Measurements from ENCODE around the gene TUBA4A. TPM values are rescaled to one million over a fixed set of nuclear protein-coding genes. Genes with fewer than 3 reads are reported as not detected.

Gene TUBA4A
- total and polyA plus RNA-seq, 9 of the 15 experiments (the other 6 are each of a cell fraction or from before 2014, with no cell fraction given) = 25.1 to 174 (median 42.4) TPM

DNA sequence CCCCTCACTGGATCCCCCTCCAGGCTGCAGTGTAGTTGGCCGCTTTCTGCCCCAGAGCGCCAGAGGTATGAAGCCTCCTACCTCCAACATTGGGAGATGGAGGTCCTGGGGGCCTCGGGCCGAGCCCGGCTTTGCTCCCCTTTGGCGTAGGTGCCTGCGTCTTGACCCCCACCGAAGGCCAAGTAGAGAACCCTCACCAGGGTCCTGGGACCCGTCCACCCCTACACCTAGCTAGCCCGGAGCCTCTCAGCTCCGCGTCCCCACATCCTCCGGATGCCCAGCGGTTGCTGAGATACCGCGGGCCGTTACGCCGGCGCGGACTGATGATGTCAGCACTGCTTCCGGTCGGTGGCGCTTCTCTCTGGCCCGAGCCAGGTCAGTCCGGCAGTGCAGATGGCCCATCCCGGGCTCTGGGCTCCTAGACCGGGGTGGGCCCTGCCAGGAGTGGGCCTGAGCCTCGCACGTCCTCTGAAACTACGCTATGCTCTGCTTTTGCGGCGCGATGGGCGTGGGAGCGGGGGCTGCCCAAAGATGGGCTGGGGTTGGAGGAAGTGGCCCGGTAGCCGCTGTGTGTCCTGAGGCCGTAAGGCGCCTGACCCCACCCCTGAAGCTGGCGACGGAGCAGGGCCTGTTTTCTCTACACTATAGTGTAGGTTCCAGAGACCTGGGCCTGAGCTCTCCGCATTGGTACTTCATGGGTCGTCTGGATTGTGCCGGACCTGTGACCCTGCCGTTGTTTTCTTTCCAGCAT, 8.4 kb downstream of the TUBA4A start, which contains the start of the genes GLB1L and STK16 (continued):
- TF ChIP-seq, protein P1, sequence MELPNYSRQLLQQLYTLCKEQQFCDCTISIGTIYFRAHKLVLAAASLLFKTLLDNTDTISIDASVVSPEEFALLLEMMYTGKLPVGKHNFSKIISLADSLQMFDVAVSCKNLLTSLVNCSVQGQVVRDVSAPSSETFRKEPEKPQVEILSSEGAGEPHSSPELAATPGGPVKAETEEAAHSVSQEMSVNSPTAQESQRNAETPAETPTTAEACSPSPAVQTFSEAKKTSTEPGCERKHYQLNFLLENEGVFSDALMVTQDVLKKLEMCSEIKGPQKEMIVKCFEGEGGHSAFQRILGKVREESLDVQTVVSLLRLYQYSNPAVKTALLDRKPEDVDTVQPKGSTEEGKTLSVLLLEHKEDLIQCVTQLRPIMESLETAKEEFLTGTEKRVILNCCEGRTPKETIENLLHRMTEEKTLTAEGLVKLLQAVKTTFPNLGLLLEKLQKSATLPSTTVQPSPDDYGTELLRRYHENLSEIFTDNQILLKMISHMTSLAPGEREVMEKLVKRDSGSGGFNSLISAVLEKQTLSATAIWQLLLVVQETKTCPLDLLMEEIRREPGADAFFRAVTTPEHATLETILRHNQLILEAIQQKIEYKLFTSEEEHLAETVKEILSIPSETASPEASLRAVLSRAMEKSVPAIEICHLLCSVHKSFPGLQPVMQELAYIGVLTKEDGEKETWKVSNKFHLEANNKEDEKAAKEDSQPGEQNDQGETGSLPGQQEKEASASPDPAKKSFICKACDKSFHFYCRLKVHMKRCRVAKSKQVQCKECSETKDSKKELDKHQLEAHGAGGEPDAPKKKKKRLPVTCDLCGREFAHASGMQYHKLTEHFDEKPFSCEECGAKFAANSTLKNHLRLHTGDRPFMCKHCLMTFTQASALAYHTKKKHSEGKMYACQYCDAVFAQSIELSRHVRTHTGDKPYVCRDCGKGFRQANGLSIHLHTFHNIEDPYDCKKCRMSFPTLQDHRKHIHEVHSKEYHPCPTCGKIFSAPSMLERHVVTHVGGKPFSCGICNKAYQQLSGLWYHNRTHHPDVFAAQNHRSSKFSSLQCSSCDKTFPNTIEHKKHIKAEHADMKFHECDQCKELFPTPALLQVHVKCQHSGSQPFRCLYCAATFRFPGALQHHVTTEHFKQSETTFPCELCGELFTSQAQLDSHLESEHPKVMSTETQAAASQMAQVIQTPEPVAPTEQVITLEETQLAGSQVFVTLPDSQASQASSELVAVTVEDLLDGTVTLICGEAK (IDR thresholded peaks at IDR 0.05) = peak; percentile 90
- TF ChIP-seq, protein P1 (CRISPR knock-in tag; IDR thresholded peaks at IDR 0.05) = no peak
- TF ChIP-seq, protein P2, sequence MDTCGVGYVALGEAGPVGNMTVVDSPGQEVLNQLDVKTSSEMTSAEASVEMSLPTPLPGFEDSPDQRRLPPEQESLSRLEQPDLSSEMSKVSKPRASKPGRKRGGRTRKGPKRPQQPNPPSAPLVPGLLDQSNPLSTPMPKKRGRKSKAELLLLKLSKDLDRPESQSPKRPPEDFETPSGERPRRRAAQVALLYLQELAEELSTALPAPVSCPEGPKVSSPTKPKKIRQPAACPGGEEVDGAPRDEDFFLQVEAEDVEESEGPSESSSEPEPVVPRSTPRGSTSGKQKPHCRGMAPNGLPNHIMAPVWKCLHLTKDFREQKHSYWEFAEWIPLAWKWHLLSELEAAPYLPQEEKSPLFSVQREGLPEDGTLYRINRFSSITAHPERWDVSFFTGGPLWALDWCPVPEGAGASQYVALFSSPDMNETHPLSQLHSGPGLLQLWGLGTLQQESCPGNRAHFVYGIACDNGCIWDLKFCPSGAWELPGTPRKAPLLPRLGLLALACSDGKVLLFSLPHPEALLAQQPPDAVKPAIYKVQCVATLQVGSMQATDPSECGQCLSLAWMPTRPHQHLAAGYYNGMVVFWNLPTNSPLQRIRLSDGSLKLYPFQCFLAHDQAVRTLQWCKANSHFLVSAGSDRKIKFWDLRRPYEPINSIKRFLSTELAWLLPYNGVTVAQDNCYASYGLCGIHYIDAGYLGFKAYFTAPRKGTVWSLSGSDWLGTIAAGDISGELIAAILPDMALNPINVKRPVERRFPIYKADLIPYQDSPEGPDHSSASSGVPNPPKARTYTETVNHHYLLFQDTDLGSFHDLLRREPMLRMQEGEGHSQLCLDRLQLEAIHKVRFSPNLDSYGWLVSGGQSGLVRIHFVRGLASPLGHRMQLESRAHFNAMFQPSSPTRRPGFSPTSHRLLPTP (IDR thresholded peaks at IDR 0.05; ENCODE audit: borderline replicate concordance, extremely low read depth, insufficient read length) = no peak
- TF ChIP-seq CBX3 (IDR thresholded peaks at IDR 0.05; ENCODE audit: borderline replicate concordance in 1 of 2, low read length in 2 of 2) (no peak), SIX5 (IDR thresholded peaks at IDR 0.05; ENCODE audit: borderline replicate concordance in 1 of 2, insufficient read depth in 1 of 2, low read depth in 1 of 2, low read length in 2 of 2) (no peak; a peak in 1 of 4 replicates), HDAC2 (IDR thresholded peaks at IDR 0.05) (no peak), POLR2AphosphoS2 (IDR thresholded peaks at IDR 0.05; ENCODE audit: low read length) (no peak), SUPT5H (IDR thresholded peaks at IDR 0.05) (peak; percentile 91), SIN3A (IDR thresholded peaks at IDR 0.05; ENCODE audit: borderline replicate concordance in 2 of 2, control insufficient read depth in 1 of 2, low read depth in 2 of 2, low read length in 2 of 2) (peak; percentile 78 to 91), PTTG1 (tag; IDR thresholded peaks at IDR 0.05; ENCODE audit: low read depth) (no peak), MEIS2 (IDR thresholded peaks at IDR 0.05; ENCODE audit: partially characterized antibody) (no peak), RBBP5 (IDR thresholded peaks at IDR 0.05; ENCODE audit: borderline replicate concordance, insufficient read depth, low read length, poor library complexity, severe bottlenecking) (peak; percentile 28)
- TF ChIP-seq, protein P3, sequence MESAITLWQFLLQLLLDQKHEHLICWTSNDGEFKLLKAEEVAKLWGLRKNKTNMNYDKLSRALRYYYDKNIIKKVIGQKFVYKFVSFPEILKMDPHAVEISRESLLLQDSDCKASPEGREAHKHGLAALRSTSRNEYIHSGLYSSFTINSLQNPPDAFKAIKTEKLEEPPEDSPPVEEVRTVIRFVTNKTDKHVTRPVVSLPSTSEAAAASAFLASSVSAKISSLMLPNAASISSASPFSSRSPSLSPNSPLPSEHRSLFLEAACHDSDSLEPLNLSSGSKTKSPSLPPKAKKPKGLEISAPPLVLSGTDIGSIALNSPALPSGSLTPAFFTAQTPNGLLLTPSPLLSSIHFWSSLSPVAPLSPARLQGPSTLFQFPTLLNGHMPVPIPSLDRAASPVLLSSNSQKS (CRISPR knock-in tag; IDR thresholded peaks at IDR 0.05) = no peak
